HepG2 (cell line): Measurements from ENCODE around the gene EIF5A. TPM values are rescaled to one million over a fixed set of nuclear protein-coding genes. Genes with fewer than 3 reads are reported as not detected.

Experiments used
- CHCHD3 ChIP-seq: sonication (generic); formaldehyde crosslinking; IDR thresholded peaks from 2 replicates; pipeline ENCODE4 v1.8.0; 2022; ENCODE audit warnings: mild to moderate bottlenecking, missing genetic modification reagents, moderate library complexity
- FOXP1 ChIP-seq, 2 experiments: fragments of 450-650 bp in 1 of 2; IDR thresholded peaks; 2 replicates each; pipeline ENCODE4 v1.6.1; 2017 to 2018; ENCODE audit warnings: antibody characterized with exemption in 1 of 2
- HMGXB4 ChIP-seq, 2 experiments: sonication (generic) in 1 of 2; formaldehyde crosslinking in 1 of 2; IDR thresholded peaks; 2 replicates each; pipeline versions ENCODE4 v1.4.0 to v1.6.1; 2018 to 2020; ENCODE audit warnings: missing genetic modification reagents in 2 of 2, borderline replicate concordance in 1 of 2, low read depth in 1 of 2, mild to moderate bottlenecking in 1 of 2, missing biosample characterization in 1 of 2
- NFYB ChIP-seq: sonication (generic); formaldehyde crosslinking; IDR thresholded peaks from 2 replicates; pipeline ENCODE4 v1.4.0; 2020; ENCODE audit warnings: missing genetic modification reagents
- PRPF4 ChIP-seq: fragments of 200-400 bp; formaldehyde crosslinking; IDR thresholded peaks from 2 replicates; pipeline ENCODE4 v1.6.1; 2016; ENCODE audit warnings: low read length, low read depth; ENCODE audit not compliant: poor library complexity, severe bottlenecking
- REPIN1 ChIP-seq: sonication (generic); formaldehyde crosslinking; IDR thresholded peaks from 2 replicates; pipeline ENCODE4 v1.8.0; 2022; ENCODE audit warnings: missing genetic modification reagents, low read depth, mild to moderate bottlenecking, borderline replicate concordance
- TBP ChIP-seq: sonication (generic); formaldehyde crosslinking; IDR thresholded peaks from 2 replicates; pipeline ENCODE4 v1.5.0; 2020; ENCODE audit warnings: missing genetic modification reagents
- TBX2 ChIP-seq: sonication (generic); formaldehyde crosslinking; IDR thresholded peaks from 2 replicates; pipeline ENCODE4 v1.5.0; 2020; ENCODE audit warnings: missing genetic modification reagents, mild to moderate bottlenecking, borderline replicate concordance
- TEAD3 ChIP-seq: optimal IDR thresholded peaks from 2 replicates; pipeline ENCODE3; 2016; ENCODE audit warnings: borderline replicate concordance
- TFDP1 ChIP-seq: IDR thresholded peaks from 2 replicates; pipeline ENCODE4 v1.6.1; 2016; ENCODE audit warnings: missing compliant biosample characterization, missing genetic modification reagents, borderline replicate concordance
- TFDP2 ChIP-seq: sonication (generic); formaldehyde crosslinking; IDR thresholded peaks from 2 replicates; pipeline ENCODE4 v1.4.0; 2020; ENCODE audit warnings: missing genetic modification reagents
- YY1 ChIP-seq: IDR thresholded peaks from 2 replicates; pipeline ENCODE4 v1.6.1; 2011; ENCODE audit warnings: low read length, low read depth, moderate library complexity, mild to moderate bottlenecking; ENCODE audit not compliant: insufficient read depth, insufficient replicate concordance
- ZNF296 ChIP-seq: sonication (generic); formaldehyde crosslinking; conservative IDR thresholded peaks from 2 replicates; pipeline ENCODE4 v1.5.0; 2020; ENCODE audit warnings: mild to moderate bottlenecking, missing genetic modification reagents
- ZNF546 ChIP-seq: sonication (generic); formaldehyde crosslinking; conservative IDR thresholded peaks from 2 replicates; pipeline ENCODE4 v1.8.1; 2023; ENCODE audit warnings: mild to moderate bottlenecking, missing genetic modification reagents
- ZNF589 ChIP-seq: sonication (generic); formaldehyde crosslinking; conservative IDR thresholded peaks from 2 replicates; pipeline ENCODE4 v1.8.0; 2022; ENCODE audit warnings: mild to moderate bottlenecking, moderate library complexity, missing genetic modification reagents
- ZNF792 ChIP-seq: IDR thresholded peaks from 2 replicates; pipeline ENCODE4 v1.6.1; 2016
- polyA plus RNA-seq, 8 experiments: library from polyadenylated mRNA; depleted of rRNA in 3 of 8; stranded (reverse) in 7 of 8; unstranded in 1 of 8; fragments of >200 nt; fragmentation: Illumina TruSeq in 4 of 8; extraction: Trizol in 4 of 8; gene quantifications; 2 replicates each; pipeline versions ENCODE4 v1.2.1 to v1.2.3, GENCODE V29; 2011 to 2016; ENCODE audit warnings: low read depth in 4 of 8, missing spikeins in 1 of 8, mixed read lengths in 1 of 8; ENCODE audit not compliant: insufficient read depth in 1 of 8
- total RNA-seq, 5 experiments: library from RNA; depleted of rRNA; stranded (reverse); fragments of >200 nt; fragmentation: Illumina TruSeq; extraction: Trizol; gene quantifications; 2 replicates each; pipeline ENCODE4 v1.2.3, GENCODE V29; 2016; ENCODE audit warnings: low read depth in 1 of 5
- TF ChIP-seq, protein P1 (sequence below): sonication (generic); formaldehyde crosslinking; IDR thresholded peaks from 2 replicates; pipeline ENCODE4 v1.4.0; 2020; ENCODE audit warnings: low read depth, mild to moderate bottlenecking, missing genetic modification reagents
- TF ChIP-seq, protein P2 (sequence below): sonication (generic); formaldehyde crosslinking; IDR thresholded peaks from 2 replicates; pipeline ENCODE4 v1.4.0; 2020; ENCODE audit warnings: missing genetic modification reagents

EIF5A gene
- total and polyA plus RNA-seq, 2 of the 13 experiments (the other 11 are each of a cell fraction or from before 2014, with no cell fraction given): 319 to 337 TPM

DNA sequence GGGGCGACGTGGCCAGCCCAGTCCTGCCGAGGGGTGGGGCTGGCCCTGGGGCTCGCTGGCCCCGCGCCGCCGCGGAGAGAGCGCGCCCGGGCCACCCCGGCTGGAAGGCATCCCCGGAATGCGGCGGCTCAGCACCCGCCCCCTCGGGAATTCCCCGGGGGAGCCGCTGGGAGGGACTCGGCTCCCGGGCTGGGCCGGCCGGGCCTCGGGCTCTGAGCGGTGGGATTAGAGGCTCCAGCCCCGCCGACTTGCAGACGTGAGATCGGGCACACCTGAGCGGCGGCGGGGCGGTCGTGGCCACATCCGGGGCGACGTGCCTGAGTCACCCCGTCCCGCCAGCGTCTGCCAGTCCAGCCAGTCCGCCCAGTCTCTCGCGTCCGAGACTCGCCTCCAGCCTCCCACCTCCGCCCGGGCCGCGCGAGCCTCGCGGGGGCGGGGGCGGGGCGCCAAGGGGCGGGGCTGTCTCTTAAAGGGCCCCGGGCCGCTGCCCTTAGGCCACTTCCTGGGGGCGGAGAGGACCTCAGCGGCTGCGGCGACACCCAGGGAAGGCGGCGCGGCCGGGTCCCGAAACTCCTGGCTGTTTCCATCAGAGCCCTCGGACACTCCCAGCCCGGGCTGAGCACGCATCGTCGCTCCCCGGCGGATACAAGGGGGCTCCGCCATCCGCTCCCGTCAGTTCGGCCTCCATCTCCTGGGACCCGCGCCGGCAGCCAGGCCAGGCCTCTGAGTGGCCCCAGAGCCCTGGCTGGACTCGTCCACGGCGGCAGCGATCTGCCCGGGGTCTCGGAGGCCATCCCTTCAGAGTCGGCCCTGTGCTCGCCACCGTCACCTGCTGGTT lies 44.5 kb downstream of the EIF5A start, which contains the start of gene KCTD11 (continued):
- TF ChIP-seq CHCHD3 (CRISPR knock-in tag) (no peak), YY1 (peak; percentile 7), ZNF546 (CRISPR knock-in tag) (peak; percentile 49; the same call in 1 of the 2 replicates), PRPF4 (no peak), NFYB (CRISPR knock-in tag) (no peak; the same call in 1 of the 2 replicates), TBP (0 out of 2 replicates have a peak, but pooled peaks have one; percentile 26), ZNF792 (CRISPR knock-in tag) (peak; percentile 42), TFDP1 (CRISPR knock-in tag) (peak; percentile 45), TFDP2 (peak; percentile 17; the same call in 1 of the 2 replicates), TBX2 (CRISPR knock-in tag) (peak; percentile 63; the same call in 1 of the 2 replicates), HMGXB4 (CRISPR knock-in tag; IDR thresholded peaks at IDR 0.05; ENCODE audit: borderline replicate concordance in 1 of 2, low read depth in 1 of 2) (peak; percentile 18 to 50; a peak in 3 of 4 replicates), ZNF589 (CRISPR knock-in tag) (no peak), ZNF296 (CRISPR knock-in tag) (no peak; the same call in 1 of the 2 replicates), TEAD3 (CRISPR knock-in tag) (peak; percentile 91), REPIN1 (peak; percentile 40; the same call in 1 of the 2 replicates), FOXP1 (IDR thresholded peaks at IDR 0.05) (no peak), FOXP1 (CRISPR knock-in tag; IDR thresholded peaks at IDR 0.05) (peak; percentile 3; the same call in 1 of the 2 replicates)
- TF ChIP-seq, protein P1, sequence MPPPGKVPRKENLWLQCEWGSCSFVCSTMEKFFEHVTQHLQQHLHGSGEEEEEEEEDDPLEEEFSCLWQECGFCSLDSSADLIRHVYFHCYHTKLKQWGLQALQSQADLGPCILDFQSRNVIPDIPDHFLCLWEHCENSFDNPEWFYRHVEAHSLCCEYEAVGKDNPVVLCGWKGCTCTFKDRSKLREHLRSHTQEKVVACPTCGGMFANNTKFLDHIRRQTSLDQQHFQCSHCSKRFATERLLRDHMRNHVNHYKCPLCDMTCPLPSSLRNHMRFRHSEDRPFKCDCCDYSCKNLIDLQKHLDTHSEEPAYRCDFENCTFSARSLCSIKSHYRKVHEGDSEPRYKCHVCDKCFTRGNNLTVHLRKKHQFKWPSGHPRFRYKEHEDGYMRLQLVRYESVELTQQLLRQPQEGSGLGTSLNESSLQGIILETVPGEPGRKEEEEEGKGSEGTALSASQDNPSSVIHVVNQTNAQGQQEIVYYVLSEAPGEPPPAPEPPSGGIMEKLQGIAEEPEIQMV (CRISPR knock-in tag): 0 out of 2 replicates have a peak, but pooled peaks have one; percentile 40
- TF ChIP-seq, protein P2, sequence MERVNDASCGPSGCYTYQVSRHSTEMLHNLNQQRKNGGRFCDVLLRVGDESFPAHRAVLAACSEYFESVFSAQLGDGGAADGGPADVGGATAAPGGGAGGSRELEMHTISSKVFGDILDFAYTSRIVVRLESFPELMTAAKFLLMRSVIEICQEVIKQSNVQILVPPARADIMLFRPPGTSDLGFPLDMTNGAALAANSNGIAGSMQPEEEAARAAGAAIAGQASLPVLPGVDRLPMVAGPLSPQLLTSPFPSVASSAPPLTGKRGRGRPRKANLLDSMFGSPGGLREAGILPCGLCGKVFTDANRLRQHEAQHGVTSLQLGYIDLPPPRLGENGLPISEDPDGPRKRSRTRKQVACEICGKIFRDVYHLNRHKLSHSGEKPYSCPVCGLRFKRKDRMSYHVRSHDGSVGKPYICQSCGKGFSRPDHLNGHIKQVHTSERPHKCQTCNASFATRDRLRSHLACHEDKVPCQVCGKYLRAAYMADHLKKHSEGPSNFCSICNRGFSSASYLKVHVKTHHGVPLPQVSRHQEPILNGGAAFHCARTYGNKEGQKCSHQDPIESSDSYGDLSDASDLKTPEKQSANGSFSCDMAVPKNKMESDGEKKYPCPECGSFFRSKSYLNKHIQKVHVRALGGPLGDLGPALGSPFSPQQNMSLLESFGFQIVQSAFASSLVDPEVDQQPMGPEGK: peak; percentile 80
